ENCODE data around the gene UBTF.
A peak's percentile ranks its signal among the peaks of the same experiment; 100 is the strongest.

The UBTF gene

GRCh38 chr17:44178133-44178532 lies 41.3 kb downstream of the UBTF start:
- H3K36me3 Mint-ChIP-seq = peaks cover 49% of the 10 kb centered on the region
- DNase-seq (ENCODE audit: low spot score in 2 of 2) (no peak), ATAC-seq (no peak)
- H3K4me3 Mint-ChIP-seq = no peak overlapping the region
- H3K27ac Mint-ChIP-seq = peak overlapping the region; percentile 50
- H3K9me3 Mint-ChIP-seq = no peaks in the 10 kb centered on the region
- peaks cover 12% of the 10 kb centered on the region for H3K4me1 Mint-ChIP-seq

- Mint-ChIP-seq H3K27ac (peak overlapping the region; percentile 50), H3K4me3 (no peak overlapping the region), H3K4me1 (peaks cover 12% of the 10 kb centered on the region), H3K36me3 (peaks cover 48% of the 10 kb centered on the region), H3K9me3 (no peaks in the 10 kb centered on the region)
- ATAC-seq (peak; percentile 13), DNase-seq (ENCODE audit: low spot score in 2 of 2) (no peak)
These were observed 41.8 kb downstream of the UBTF start for GRCh38 chr17:44177640-44178039.

- H3K27ac Mint-ChIP-seq = peak overlapping the region; percentile 50
These were observed 42.6 kb downstream of the UBTF start for GRCh38 chr17:44176671-44177501.

GRCh38 chr17:44176257-44176656 lies 43.2 kb downstream of the UBTF start:
- peak; percentile 44 for ATAC-seq

More at GRCh38 chr17:44176671-44177501, 42.6 kb downstream of the UBTF start:
- H3K9me3 Mint-ChIP-seq = no peaks in the 10 kb centered on the region
- H3K4me3 Mint-ChIP-seq = no peak overlapping the region
- DNase-seq (ENCODE audit: low spot score in 2 of 2) = no peak
- peaks cover 40% of the 10 kb centered on the region for H3K36me3 Mint-ChIP-seq
- peak; percentile 16 for ATAC-seq
- H3K4me1 Mint-ChIP-seq = peaks cover 13% of the 10 kb centered on the region

GRCh38 chr17:44174427-44174826 lies 45.0 kb downstream of the UBTF start:
- ATAC-seq = no peak
- no peak overlapping the region for H3K27ac Mint-ChIP-seq
- H3K9me3 Mint-ChIP-seq = no peaks in the 10 kb centered on the region
- no peak overlapping the region for H3K4me3 Mint-ChIP-seq
- H3K4me1 Mint-ChIP-seq = peaks cover 11% of the 10 kb centered on the region
- no peak for DNase-seq (ENCODE audit: low spot score in 2 of 2)
- H3K36me3 Mint-ChIP-seq = peaks cover 33% of the 10 kb centered on the region

More at GRCh38 chr17:44176257-44176656, 43.2 kb downstream of the UBTF start:
- Mint-ChIP-seq H3K27ac (no peak overlapping the region), H3K4me1 (peaks cover 11% of the 10 kb centered on the region), H3K4me3 (no peak overlapping the region), H3K9me3 (no peaks in the 10 kb centered on the region), H3K36me3 (peaks cover 35% of the 10 kb centered on the region)
- no peak for DNase-seq (ENCODE audit: low spot score in 2 of 2)

- Mint-ChIP-seq H3K27ac (no peak overlapping the region), H3K9me3 (no peaks in the 10 kb centered on the region), H3K36me3 (peaks cover 22% of the 10 kb centered on the region), H3K4me3 (no peak overlapping the region), H3K4me1 (peaks cover 14% of the 10 kb centered on the region)
- ATAC-seq (no peak), DNase-seq (ENCODE audit: low spot score in 2 of 2) (no peak)
These were observed 47.5 kb downstream of the UBTF start for GRCh38 chr17:44171931-44172455.

GRCh38 chr17:44170499-44171201 lies 48.8 kb downstream of the UBTF start, which contains the start of gene ASB16:
Gene ASB16 (plus strand): TSS chr17:44170704. CDS start chr17:44170790, 86 bp downstream.
- Mint-ChIP-seq H3K27ac (no peak within 1 kb of the TSS), H3K36me3 (peaks cover 13% of the 10 kb centered on the region), H3K4me1 (peaks cover 14% of the 10 kb centered on the region), H3K4me3 (no peak within 1 kb of the TSS), H3K9me3 (no peaks in the 10 kb centered on the region)
- ATAC-seq = no peak
- no peak for DNase-seq (ENCODE audit: low spot score in 2 of 2)

- Mint-ChIP-seq H3K4me1 (peaks cover 14% of the 10 kb centered on the region), H3K27ac (no peak overlapping the region), H3K9me3 (no peaks in the 10 kb centered on the region), H3K4me3 (no peak overlapping the region), H3K36me3 (peaks cover 9% of the 10 kb centered on the region)
- DNase-seq (ENCODE audit: low spot score in 2 of 2) (no peak), ATAC-seq (no peak)
These were observed 49.4 kb downstream of the UBTF start for GRCh38 chr17:44170135-44170498.

GRCh38 chr17:44167181-44167861 lies 52.2 kb downstream of the UBTF start:
- Mint-ChIP-seq H3K4me3 (no peak overlapping the region), H3K4me1 (peaks cover 14% of the 10 kb centered on the region), H3K36me3 (peaks cover 10% of the 10 kb centered on the region), H3K9me3 (no peaks in the 10 kb centered on the region), H3K27ac (peak overlapping the region; percentile 50)
- ATAC-seq (no peak), DNase-seq (ENCODE audit: low spot score in 2 of 2) (no peak)

- Mint-ChIP-seq H3K9me3 (no peaks in the 10 kb centered on the region), H3K4me1 (peaks cover 10% of the 10 kb centered on the region), H3K4me3 (no peak overlapping the region), H3K36me3 (peaks cover 19% of the 10 kb centered on the region), H3K27ac (no peak overlapping the region)
- DNase-seq (ENCODE audit: low spot score in 2 of 2) = no peak
- ATAC-seq = no peak
These were observed 55.0 kb downstream of the UBTF start for GRCh38 chr17:44164476-44164875.

GRCh38 chr17:44159519-44160210 lies 59.8 kb downstream of the UBTF start:
- ATAC-seq = no peak
- H3K27ac Mint-ChIP-seq = peak overlapping the region; percentile 45
- DNase-seq (ENCODE audit: low spot score in 2 of 2) = no peak
- H3K9me3 Mint-ChIP-seq = no peaks in the 10 kb centered on the region
- no peak overlapping the region for H3K4me3 Mint-ChIP-seq
- no peaks in the 10 kb centered on the region for H3K4me1 Mint-ChIP-seq
- peaks cover 19% of the 10 kb centered on the region for H3K36me3 Mint-ChIP-seq

- ATAC-seq = peak; percentile 16
- Mint-ChIP-seq H3K9me3 (no peaks in the 10 kb centered on the region), H3K4me1 (no peaks in the 10 kb centered on the region), H3K36me3 (peaks cover 11% of the 10 kb centered on the region), H3K4me3 (no peak overlapping the region), H3K27ac (no peak overlapping the region)
- DNase-seq (ENCODE audit: low spot score in 2 of 2) = no peak
These were observed 64.0 kb downstream of the UBTF start for GRCh38 chr17:44155488-44155887.

Data from stimulated activated effector memory CD8-positive, alpha-beta T cell treated with anti-CD3 and anti-CD28 coated beads, Interleukin-12 subunit alpha, Interleukin-12 subunit beta, amount 100 ng/mL, for 72 hours (primary cell).